ENCODE measurements around the gene TTC9C. TPM values are rescaled to one million over a fixed set of nuclear protein-coding genes. Genes with fewer than 3 reads are reported as not detected.

TTC9C gene
- total and polyA plus RNA-seq, 2 of the 13 experiments (the other 11 are each of a cell fraction or from before 2014, with no cell fraction given), result 28.0 to 36.4 TPM

DNA sequence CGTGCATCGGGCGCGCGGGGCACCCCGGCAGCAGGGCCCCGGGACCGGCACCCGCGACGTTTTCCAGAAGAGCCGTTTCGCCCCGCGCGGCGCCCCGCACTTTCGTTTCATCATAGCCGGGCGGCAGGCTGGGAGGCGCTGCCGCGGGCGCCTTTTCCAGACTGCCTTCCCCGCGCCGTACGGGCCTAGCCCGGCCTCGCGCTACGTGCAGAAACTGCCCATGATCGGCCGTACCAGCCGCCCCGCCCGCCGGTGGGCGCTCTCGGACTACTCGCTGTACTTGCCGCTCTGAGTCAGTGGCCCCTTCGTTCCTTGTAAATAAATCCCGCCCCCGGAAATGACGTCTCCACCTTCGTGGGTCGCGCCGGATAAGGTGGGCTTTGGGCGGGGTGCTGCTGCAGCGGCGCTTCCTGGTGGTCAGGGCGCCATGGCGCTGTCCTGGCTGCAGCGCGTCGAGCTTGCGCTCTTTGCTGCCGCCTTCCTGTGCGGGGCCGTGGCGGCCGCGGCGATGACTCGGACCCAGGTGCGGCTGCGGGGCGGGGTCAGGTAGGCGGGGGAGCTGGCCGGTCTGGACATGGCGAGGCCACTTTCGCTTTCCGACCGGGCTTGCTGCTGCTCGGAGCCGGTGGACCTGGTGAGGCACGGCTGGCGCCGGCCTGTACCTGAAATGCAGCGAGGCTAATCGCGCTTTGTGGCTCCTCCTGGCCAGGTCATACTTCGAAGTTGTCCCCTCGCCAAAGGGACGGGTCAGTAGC, 58.9 kb downstream of the TTC9C start, which contains the start of gene TMEM179B (continued):
- TF ChIP-seq, protein P1, sequence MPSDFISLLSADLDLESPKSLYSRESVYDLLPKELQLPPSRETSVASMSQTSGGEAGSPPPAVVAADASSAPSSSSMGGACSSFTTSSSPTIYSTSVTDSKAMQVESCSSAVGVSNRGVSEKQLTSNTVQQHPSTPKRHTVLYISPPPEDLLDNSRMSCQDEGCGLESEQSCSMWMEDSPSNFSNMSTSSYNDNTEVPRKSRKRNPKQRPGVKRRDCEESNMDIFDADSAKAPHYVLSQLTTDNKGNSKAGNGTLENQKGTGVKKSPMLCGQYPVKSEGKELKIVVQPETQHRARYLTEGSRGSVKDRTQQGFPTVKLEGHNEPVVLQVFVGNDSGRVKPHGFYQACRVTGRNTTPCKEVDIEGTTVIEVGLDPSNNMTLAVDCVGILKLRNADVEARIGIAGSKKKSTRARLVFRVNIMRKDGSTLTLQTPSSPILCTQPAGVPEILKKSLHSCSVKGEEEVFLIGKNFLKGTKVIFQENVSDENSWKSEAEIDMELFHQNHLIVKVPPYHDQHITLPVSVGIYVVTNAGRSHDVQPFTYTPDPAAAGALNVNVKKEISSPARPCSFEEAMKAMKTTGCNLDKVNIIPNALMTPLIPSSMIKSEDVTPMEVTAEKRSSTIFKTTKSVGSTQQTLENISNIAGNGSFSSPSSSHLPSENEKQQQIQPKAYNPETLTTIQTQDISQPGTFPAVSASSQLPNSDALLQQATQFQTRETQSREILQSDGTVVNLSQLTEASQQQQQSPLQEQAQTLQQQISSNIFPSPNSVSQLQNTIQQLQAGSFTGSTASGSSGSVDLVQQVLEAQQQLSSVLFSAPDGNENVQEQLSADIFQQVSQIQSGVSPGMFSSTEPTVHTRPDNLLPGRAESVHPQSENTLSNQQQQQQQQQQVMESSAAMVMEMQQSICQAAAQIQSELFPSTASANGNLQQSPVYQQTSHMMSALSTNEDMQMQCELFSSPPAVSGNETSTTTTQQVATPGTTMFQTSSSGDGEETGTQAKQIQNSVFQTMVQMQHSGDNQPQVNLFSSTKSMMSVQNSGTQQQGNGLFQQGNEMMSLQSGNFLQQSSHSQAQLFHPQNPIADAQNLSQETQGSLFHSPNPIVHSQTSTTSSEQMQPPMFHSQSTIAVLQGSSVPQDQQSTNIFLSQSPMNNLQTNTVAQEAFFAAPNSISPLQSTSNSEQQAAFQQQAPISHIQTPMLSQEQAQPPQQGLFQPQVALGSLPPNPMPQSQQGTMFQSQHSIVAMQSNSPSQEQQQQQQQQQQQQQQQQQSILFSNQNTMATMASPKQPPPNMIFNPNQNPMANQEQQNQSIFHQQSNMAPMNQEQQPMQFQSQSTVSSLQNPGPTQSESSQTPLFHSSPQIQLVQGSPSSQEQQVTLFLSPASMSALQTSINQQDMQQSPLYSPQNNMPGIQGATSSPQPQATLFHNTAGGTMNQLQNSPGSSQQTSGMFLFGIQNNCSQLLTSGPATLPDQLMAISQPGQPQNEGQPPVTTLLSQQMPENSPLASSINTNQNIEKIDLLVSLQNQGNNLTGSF (CRISPR knock-in tag; IDR thresholded peaks at IDR 0.05), result peak; percentile 30; the same call in 1 of the 2 replicates
- TF ChIP-seq ZNF562 (CRISPR knock-in tag; IDR thresholded peaks at IDR 0.05; ENCODE audit: borderline replicate concordance) (no peak), JDP2 (CRISPR knock-in tag; IDR thresholded peaks at IDR 0.05; ENCODE audit: borderline replicate concordance) (no peak), RFX3 (CRISPR knock-in tag; IDR thresholded peaks at IDR 0.05) (no peak), ZNF253 (CRISPR knock-in tag; IDR thresholded peaks at IDR 0.05; ENCODE audit: borderline replicate concordance) (no peak), MXD4 (CRISPR knock-in tag; IDR thresholded peaks at IDR 0.05) (peak; percentile 82), ZNF383 (CRISPR knock-in tag; IDR thresholded peaks at IDR 0.05; ENCODE audit: borderline replicate concordance) (peak; percentile 84; the same call in 1 of the 2 replicates), ZNF432 (CRISPR knock-in tag; IDR thresholded peaks at IDR 0.05; ENCODE audit: borderline replicate concordance) (no peak), RBM39 (IDR thresholded peaks at IDR 0.05; ENCODE audit: low read depth, low read length, poor library complexity, severe bottlenecking) (peak; percentile 58), ZKSCAN5 (CRISPR knock-in tag; IDR thresholded peaks at IDR 0.05) (no peak), EHMT2 (IDR thresholded peaks at IDR 0.05; ENCODE audit: borderline replicate concordance, low read depth, low read length) (no peak), ZNF547 (CRISPR knock-in tag; IDR thresholded peaks at IDR 0.05) (peak; percentile 22; the same call in 1 of the 2 replicates), SCMH1 (CRISPR knock-in tag; IDR thresholded peaks at IDR 0.05; ENCODE audit: borderline replicate concordance) (no peak), ZNF777 (CRISPR knock-in tag; IDR thresholded peaks at IDR 0.05) (peak; percentile 27; the same call in 1 of the 2 replicates), GFI1 (CRISPR knock-in tag; IDR thresholded peaks at IDR 0.05; ENCODE audit: borderline replicate concordance) (no peak; the same call in 1 of the 2 replicates)
- TF ChIP-seq, protein P2, sequence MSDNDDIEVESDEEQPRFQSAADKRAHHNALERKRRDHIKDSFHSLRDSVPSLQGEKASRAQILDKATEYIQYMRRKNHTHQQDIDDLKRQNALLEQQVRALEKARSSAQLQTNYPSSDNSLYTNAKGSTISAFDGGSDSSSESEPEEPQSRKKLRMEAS (IDR thresholded peaks at IDR 0.05), result peak; percentile 91
- TF ChIP-seq, protein P3, sequence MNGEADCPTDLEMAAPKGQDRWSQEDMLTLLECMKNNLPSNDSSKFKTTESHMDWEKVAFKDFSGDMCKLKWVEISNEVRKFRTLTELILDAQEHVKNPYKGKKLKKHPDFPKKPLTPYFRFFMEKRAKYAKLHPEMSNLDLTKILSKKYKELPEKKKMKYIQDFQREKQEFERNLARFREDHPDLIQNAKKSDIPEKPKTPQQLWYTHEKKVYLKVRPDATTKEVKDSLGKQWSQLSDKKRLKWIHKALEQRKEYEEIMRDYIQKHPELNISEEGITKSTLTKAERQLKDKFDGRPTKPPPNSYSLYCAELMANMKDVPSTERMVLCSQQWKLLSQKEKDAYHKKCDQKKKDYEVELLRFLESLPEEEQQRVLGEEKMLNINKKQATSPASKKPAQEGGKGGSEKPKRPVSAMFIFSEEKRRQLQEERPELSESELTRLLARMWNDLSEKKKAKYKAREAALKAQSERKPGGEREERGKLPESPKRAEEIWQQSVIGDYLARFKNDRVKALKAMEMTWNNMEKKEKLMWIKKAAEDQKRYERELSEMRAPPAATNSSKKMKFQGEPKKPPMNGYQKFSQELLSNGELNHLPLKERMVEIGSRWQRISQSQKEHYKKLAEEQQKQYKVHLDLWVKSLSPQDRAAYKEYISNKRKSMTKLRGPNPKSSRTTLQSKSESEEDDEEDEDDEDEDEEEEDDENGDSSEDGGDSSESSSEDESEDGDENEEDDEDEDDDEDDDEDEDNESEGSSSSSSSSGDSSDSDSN (CRISPR knock-in tag; IDR thresholded peaks at IDR 0.05), result peak; percentile 84
- TF ChIP-seq, protein P4, sequence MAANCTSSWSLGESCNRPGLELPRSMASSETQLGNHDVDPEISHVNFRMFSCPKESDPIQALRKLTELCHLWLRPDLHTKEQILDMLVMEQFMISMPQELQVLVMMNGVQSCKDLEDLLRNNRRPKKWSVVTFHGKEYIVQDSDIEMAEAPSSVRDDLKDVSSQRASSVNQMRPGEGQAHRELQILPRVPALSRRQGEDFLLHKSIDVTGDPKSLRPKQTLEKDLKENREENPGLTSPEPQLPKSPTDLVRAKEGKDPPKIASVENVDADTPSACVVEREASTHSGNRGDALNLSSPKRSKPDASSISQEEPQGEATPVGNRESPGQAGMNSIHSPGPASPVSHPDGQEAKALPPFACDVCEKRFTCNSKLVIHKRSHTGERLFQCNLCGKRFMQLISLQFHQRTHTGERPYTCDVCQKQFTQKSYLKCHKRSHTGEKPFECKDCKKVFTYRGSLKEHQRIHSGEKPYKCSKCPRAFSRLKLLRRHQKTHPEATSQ (CRISPR knock-in tag; IDR thresholded peaks at IDR 0.05; ENCODE audit: borderline replicate concordance), result peak; percentile 91
